Measurements from ENCODE around the gene LONP1.
A peak's percentile ranks its signal among the peaks of the same experiment; 100 is the strongest.

The LONP1 gene

DNA sequence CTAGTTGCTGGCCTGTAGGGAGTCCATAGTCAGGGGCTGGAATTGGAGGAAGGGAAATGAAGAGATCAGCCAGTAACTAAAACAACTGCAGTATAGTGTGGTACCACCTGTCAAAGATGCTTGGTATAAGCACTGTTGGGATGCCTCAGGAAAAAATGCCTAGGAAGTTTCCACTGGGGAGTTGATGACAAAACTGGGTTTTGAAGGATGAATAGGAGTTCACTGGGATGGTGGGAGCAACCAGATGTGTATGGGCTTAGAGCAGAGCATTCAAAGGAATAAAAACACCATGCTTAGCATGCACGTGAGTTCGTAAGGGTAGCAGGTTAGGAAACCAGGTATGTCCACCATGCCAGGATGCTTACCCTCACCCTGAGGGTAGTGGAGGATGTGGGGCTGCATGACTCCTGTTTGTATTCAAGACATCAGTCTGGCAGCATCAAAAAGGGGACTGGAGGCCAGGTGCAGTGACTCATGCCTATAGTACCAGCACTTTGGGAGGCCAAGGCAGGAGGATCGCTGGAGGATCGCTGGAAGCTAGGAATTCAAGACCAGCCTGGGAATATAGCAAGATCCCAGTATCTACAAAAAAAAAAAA lies 7.6 kb upstream of the LONP1 start:
- no peak for DNase-seq (ENCODE audit: low read depth)
- TF ChIP-seq MYC (IDR thresholded peaks at IDR 0.05; ENCODE audit: low read depth, low read length) = no peak
- no peak for TF ChIP-seq POLR2A (IDR thresholded peaks at IDR 0.05; ENCODE audit: extremely low read depth, insufficient read length)
- TF ChIP-seq, protein P1, sequence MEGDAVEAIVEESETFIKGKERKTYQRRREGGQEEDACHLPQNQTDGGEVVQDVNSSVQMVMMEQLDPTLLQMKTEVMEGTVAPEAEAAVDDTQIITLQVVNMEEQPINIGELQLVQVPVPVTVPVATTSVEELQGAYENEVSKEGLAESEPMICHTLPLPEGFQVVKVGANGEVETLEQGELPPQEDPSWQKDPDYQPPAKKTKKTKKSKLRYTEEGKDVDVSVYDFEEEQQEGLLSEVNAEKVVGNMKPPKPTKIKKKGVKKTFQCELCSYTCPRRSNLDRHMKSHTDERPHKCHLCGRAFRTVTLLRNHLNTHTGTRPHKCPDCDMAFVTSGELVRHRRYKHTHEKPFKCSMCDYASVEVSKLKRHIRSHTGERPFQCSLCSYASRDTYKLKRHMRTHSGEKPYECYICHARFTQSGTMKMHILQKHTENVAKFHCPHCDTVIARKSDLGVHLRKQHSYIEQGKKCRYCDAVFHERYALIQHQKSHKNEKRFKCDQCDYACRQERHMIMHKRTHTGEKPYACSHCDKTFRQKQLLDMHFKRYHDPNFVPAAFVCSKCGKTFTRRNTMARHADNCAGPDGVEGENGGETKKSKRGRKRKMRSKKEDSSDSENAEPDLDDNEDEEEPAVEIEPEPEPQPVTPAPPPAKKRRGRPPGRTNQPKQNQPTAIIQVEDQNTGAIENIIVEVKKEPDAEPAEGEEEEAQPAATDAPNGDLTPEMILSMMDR (IDR thresholded peaks at IDR 0.05; ENCODE audit: low read depth, low read length) = no peak
- TF ChIP-seq, protein P2, sequence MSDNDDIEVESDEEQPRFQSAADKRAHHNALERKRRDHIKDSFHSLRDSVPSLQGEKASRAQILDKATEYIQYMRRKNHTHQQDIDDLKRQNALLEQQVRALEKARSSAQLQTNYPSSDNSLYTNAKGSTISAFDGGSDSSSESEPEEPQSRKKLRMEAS (IDR thresholded peaks at IDR 0.05; ENCODE audit: low read depth, low read length) = no peak
- H3K4me3 ChIP-seq (ENCODE audit: low read depth, low read length) = no peak overlapping the region

DNA sequence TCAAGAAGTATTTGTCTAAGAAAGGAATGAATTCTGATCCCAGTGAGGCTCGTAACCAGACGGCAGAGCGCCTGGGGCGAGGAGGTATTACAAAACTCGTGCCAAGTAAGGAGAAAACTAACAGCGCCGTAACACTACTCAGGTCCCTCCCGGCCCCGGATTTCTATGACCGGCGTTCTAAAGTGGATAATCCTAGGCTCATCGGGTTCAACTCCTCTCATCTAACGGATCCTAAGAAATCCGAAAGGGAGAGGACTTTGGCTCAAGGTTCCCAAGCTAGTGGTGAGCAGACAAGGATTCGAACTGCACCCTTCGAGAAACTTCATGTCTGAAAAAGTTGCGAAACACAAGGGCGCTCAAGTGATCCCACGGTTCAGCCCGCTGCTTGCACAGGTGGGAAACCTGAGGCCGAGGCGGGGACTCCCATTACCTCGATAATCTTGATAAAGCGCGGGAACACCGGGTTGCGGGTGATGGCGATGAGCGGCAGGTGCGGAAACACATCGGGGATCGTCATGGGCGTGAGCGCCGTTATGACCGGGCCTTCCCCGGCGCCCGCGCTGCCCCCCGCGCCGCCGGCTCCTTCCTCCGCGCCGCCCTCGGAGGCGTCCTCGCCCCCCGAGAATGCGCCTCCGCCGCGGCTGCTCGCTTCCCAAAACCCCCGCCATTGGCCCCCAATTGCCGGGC lies 529 bp downstream of the LONP1 start:
- peak overlapping the region; percentile 90 for H3K4me3 ChIP-seq (ENCODE audit: low read depth, low read length)
- TF ChIP-seq, protein P1 (IDR thresholded peaks at IDR 0.05; ENCODE audit: low read depth, low read length) = no peak
- TF ChIP-seq POLR2A (IDR thresholded peaks at IDR 0.05; ENCODE audit: extremely low read depth, insufficient read length) = no peak
- no peak for TF ChIP-seq MYC (IDR thresholded peaks at IDR 0.05; ENCODE audit: low read depth, low read length)
- TF ChIP-seq, protein P2 (IDR thresholded peaks at IDR 0.05; ENCODE audit: low read depth, low read length) = 0 out of 2 replicates have a peak, but pooled peaks have one; percentile 12
- peak; percentile 38 for DNase-seq (ENCODE audit: low read depth)

DNA sequence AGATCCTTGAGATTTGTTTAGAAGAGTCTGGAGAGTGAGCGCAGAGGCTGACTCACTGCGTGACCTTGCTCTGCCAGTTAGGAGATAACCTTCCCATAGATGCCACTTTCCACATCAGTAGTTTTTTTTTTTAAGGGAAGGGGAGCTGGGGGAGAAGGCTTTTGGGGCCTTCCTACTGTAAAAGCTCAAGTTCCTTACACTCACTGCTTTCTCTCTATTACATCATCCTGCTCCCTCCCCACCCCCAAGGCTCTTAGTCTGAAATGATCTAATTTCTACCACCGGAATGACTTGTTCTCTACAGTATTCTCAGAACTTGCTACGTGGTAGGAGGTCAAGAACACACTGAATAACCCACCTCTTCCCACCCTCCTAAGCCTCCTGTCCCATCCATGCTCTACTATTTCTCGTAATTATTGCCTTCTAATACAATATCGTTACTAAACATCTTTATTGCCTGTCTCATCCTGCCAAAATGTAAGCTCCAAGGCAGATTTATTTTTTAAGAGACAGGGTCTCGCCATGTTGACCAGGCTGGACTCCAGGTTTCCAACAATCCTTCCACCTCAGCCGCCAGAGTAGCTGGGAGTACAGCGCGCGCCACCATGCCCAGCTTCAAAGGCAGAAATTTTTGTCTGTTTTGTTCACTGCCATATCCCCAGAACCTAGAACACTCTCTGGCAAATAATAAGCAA lies 1.2 kb downstream of the LONP1 start:
- H3K4me3 ChIP-seq (ENCODE audit: low read depth, low read length) = peak overlapping the region; percentile 90
- TF ChIP-seq POLR2A (IDR thresholded peaks at IDR 0.05; ENCODE audit: extremely low read depth, insufficient read length) (peak; percentile 36), MYC (IDR thresholded peaks at IDR 0.05; ENCODE audit: low read depth, low read length) (peak; percentile 14; the same call in 1 of the 2 replicates)
- TF ChIP-seq, protein P2 (IDR thresholded peaks at IDR 0.05; ENCODE audit: low read depth, low read length) = no peak
- TF ChIP-seq, protein P1 (IDR thresholded peaks at IDR 0.05; ENCODE audit: low read depth, low read length) = no peak
- DNase-seq (ENCODE audit: low read depth) = peak; percentile 77

DNA sequence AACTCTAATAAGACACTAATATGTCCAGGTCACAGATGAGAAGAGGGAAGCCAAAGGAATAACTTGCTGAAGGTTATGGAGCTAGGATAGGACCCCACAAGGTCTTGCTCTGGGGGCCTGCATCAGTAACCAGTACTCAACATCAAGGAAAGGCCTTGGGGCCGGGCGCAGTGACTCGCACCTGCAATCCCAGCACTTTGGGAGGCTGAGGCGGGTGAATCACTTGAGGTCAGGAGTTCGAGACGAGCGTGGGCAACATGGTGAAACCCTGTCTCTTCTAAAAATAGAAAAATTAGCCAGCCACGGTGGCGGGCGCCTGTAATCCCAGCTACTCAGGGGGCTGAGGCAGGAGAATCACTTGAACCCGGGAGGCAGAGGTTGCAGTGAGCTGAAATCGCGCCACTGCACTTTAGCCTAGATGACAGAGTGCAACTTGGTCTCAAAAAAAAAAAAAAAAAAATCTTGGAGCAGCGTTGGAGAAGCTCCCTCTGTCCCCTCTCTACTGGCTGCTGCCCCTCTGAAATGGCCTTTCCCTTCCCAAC lies 1.8 kb downstream of the LONP1 start:
- peak overlapping the region; percentile 90 for H3K4me3 ChIP-seq (ENCODE audit: low read depth, low read length)
- TF ChIP-seq MYC (IDR thresholded peaks at IDR 0.05; ENCODE audit: low read depth, low read length) = no peak
- TF ChIP-seq POLR2A (IDR thresholded peaks at IDR 0.05; ENCODE audit: extremely low read depth, insufficient read length) = no peak
- TF ChIP-seq, protein P2 (IDR thresholded peaks at IDR 0.05; ENCODE audit: low read depth, low read length) = no peak
- TF ChIP-seq, protein P1 (IDR thresholded peaks at IDR 0.05; ENCODE audit: low read depth, low read length) = no peak
- DNase-seq (ENCODE audit: low read depth) = peak; percentile 20

DNA sequence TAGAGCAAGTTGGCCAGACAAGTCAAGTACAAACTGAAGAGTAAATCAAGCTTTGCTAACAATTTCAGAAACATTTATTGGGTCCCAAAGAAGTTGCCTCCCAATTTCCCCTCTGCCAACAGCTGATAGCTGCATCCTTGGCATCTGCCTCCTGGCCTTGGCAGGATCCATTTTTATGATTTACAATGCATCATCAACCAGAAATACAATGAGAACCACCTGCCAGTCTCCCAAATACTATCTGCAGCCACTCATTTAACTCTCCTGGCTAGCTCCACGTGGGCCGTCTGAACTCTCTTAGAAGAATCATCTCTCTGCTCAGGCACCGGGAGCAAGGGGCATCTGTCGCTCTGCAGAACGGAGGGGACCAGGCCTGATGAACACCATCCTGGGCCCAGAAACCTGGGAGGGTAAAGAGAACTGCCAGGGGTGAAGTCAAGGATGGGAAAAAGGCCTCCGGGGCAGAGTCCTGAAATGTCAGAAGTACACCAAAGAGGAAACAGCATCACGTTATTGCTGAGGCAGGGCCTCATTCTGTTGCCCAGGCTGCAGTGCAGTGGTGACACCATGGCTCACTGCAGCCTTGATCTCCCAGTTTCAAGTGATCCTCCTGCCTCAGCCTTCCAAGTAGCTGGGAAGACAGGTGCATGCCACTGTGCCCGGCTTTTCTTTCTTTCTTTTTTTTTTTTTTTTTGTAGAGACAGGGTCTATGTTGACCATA lies 2.6 kb downstream of the LONP1 start:
- H3K4me3 ChIP-seq (ENCODE audit: low read depth, low read length) = peak overlapping the region; percentile 90
- DNase-seq (ENCODE audit: low read depth) = no peak
- TF ChIP-seq POLR2A (IDR thresholded peaks at IDR 0.05; ENCODE audit: extremely low read depth, insufficient read length) = no peak

Measured in NB4 (cell line).